ENCODE results near the gene KLK7. TPM values are rescaled to one million over a fixed set of nuclear protein-coding genes. Genes with fewer than 3 reads are reported as not detected.

Gene KLK7
- not detected in 2 replicates for total RNA-seq (2012; rRNA removed)

GRCh38 chr19:50983625-50984292, at the start of gene KLK7:
Gene KLK7, minus strand, starts transcription at chr19:50983917. Its CDS starts 1,518 bp downstream, at chr19:50982399.
- no peak within 1 kb of the TSS for H3K9ac ChIP-seq (ENCODE audit: low read depth, low read length)
- H3K4me3 ChIP-seq (ENCODE audit: low read length) = no peak within 1 kb of the TSS

GRCh38 chr19:51031880-51032225, 48.1 kb upstream of the KLK7 start:
- no peaks in the 10 kb centered on the region for H3K36me3 ChIP-seq (ENCODE audit: insufficient read depth, low read length)
- no peaks in the 10 kb centered on the region for H3K4me1 ChIP-seq (ENCODE audit: control insufficient read depth, insufficient read depth, low read length)
- no peak overlapping the region for H3K9ac ChIP-seq (ENCODE audit: low read depth, low read length)
- no peak overlapping the region for H3K4me3 ChIP-seq (ENCODE audit: low read length)
- no peak overlapping the region for H3K4me2 ChIP-seq (ENCODE audit: low read length)
- H3K9me3 ChIP-seq (replicated peaks; ENCODE audit: low read length) = no peaks in the 10 kb centered on the region
- H3K27me3 ChIP-seq (ENCODE audit: control insufficient read depth, insufficient read depth, low read length) = no peaks in the 10 kb centered on the region

More at GRCh38 chr19:50983625-50984292, at the start of gene KLK7:
- Histone ChIP-seq H3K36me3 (ENCODE audit: insufficient read depth, low read length) (no peaks in the 10 kb centered on the region), H3K4me1 (ENCODE audit: control insufficient read depth, insufficient read depth, low read length) (no peaks in the 10 kb centered on the region), H3K4me2 (ENCODE audit: low read length) (no peak within 1 kb of the TSS), H3K27me3 (ENCODE audit: control insufficient read depth, insufficient read depth, low read length) (no peaks in the 10 kb centered on the region), H3K9me3 (replicated peaks; ENCODE audit: low read length) (no peaks in the 10 kb centered on the region)

- Histone ChIP-seq H3K9me3 (replicated peaks; ENCODE audit: low read length) (no peaks in the 10 kb centered on the region), H3K4me2 (ENCODE audit: low read length) (no peak overlapping the region), H3K4me3 (ENCODE audit: low read length) (no peak overlapping the region), H3K4me1 (ENCODE audit: control insufficient read depth, insufficient read depth, low read length) (no peaks in the 10 kb centered on the region), H3K27me3 (ENCODE audit: control insufficient read depth, insufficient read depth, low read length) (no peaks in the 10 kb centered on the region), H3K9ac (ENCODE audit: low read depth, low read length) (no peak overlapping the region), H3K36me3 (ENCODE audit: insufficient read depth, low read length) (no peaks in the 10 kb centered on the region)
These were observed 47.6 kb upstream of the KLK7 start for GRCh38 chr19:51031220-51031879.

GRCh38 chr19:51030631-51031030, 46.9 kb upstream of the KLK7 start:
- H3K4me3 ChIP-seq (ENCODE audit: low read length) = no peak overlapping the region
- H3K36me3 ChIP-seq (ENCODE audit: insufficient read depth, low read length) = no peaks in the 10 kb centered on the region
- no peaks in the 10 kb centered on the region for H3K27me3 ChIP-seq (ENCODE audit: control insufficient read depth, insufficient read depth, low read length)
- no peak overlapping the region for H3K4me2 ChIP-seq (ENCODE audit: low read length)
- H3K9me3 ChIP-seq (replicated peaks; ENCODE audit: low read length) = no peaks in the 10 kb centered on the region
- no peak overlapping the region for H3K9ac ChIP-seq (ENCODE audit: low read depth, low read length)
- H3K4me1 ChIP-seq (ENCODE audit: control insufficient read depth, insufficient read depth, low read length) = no peaks in the 10 kb centered on the region

- no peak overlapping the region for H3K9ac ChIP-seq (ENCODE audit: low read depth, low read length)
- no peaks in the 10 kb centered on the region for H3K9me3 ChIP-seq (replicated peaks; ENCODE audit: low read length)
- H3K36me3 ChIP-seq (ENCODE audit: insufficient read depth, low read length) = no peaks in the 10 kb centered on the region
- no peak overlapping the region for H3K4me3 ChIP-seq (ENCODE audit: low read length)
- no peaks in the 10 kb centered on the region for H3K4me1 ChIP-seq (ENCODE audit: control insufficient read depth, insufficient read depth, low read length)
- no peak overlapping the region for H3K4me2 ChIP-seq (ENCODE audit: low read length)
- H3K27me3 ChIP-seq (ENCODE audit: control insufficient read depth, insufficient read depth, low read length) = no peaks in the 10 kb centered on the region
These were observed 46.0 kb upstream of the KLK7 start for GRCh38 chr19:51029718-51030117.

GRCh38 chr19:51027873-51028272, 44.2 kb upstream of the KLK7 start:
- Histone ChIP-seq H3K27me3 (ENCODE audit: control insufficient read depth, insufficient read depth, low read length) (no peaks in the 10 kb centered on the region), H3K4me3 (ENCODE audit: low read length) (no peak overlapping the region), H3K9me3 (replicated peaks; ENCODE audit: low read length) (no peaks in the 10 kb centered on the region), H3K4me1 (ENCODE audit: control insufficient read depth, insufficient read depth, low read length) (no peaks in the 10 kb centered on the region), H3K4me2 (ENCODE audit: low read length) (no peak overlapping the region), H3K36me3 (ENCODE audit: insufficient read depth, low read length) (no peaks in the 10 kb centered on the region), H3K9ac (ENCODE audit: low read depth, low read length) (no peak overlapping the region)

- Histone ChIP-seq H3K4me2 (ENCODE audit: low read length) (no peak overlapping the region), H3K9me3 (replicated peaks; ENCODE audit: low read length) (no peaks in the 10 kb centered on the region), H3K27me3 (ENCODE audit: control insufficient read depth, insufficient read depth, low read length) (no peaks in the 10 kb centered on the region), H3K4me3 (ENCODE audit: low read length) (no peak overlapping the region), H3K4me1 (ENCODE audit: control insufficient read depth, insufficient read depth, low read length) (no peaks in the 10 kb centered on the region), H3K9ac (ENCODE audit: low read depth, low read length) (no peak overlapping the region), H3K36me3 (ENCODE audit: insufficient read depth, low read length) (no peaks in the 10 kb centered on the region)
These were observed 43.5 kb upstream of the KLK7 start for GRCh38 chr19:51027126-51027806.

GRCh38 chr19:51026554-51026831, 42.8 kb upstream of the KLK7 start, which contains the start of gene KLK11:
Gene KLK11, minus strand, starts transcription at chr19:51026616. Its CDS starts 985 bp downstream, at chr19:51025631.
- Histone ChIP-seq H3K9ac (ENCODE audit: low read depth, low read length) (no peak within 1 kb of the TSS), H3K4me2 (ENCODE audit: low read length) (no peak within 1 kb of the TSS), H3K9me3 (replicated peaks; ENCODE audit: low read length) (no peaks in the 10 kb centered on the region), H3K4me3 (ENCODE audit: low read length) (no peak within 1 kb of the TSS), H3K4me1 (ENCODE audit: control insufficient read depth, insufficient read depth, low read length) (no peaks in the 10 kb centered on the region), H3K27me3 (ENCODE audit: control insufficient read depth, insufficient read depth, low read length) (no peaks in the 10 kb centered on the region), H3K36me3 (ENCODE audit: insufficient read depth, low read length) (no peaks in the 10 kb centered on the region)

- H3K36me3 ChIP-seq (ENCODE audit: insufficient read depth, low read length) = no peaks in the 10 kb centered on the region
- H3K4me2 ChIP-seq (ENCODE audit: low read length) = no peak overlapping the region
- no peak overlapping the region for H3K9ac ChIP-seq (ENCODE audit: low read depth, low read length)
- H3K4me1 ChIP-seq (ENCODE audit: control insufficient read depth, insufficient read depth, low read length) = no peaks in the 10 kb centered on the region
- no peak overlapping the region for H3K4me3 ChIP-seq (ENCODE audit: low read length)
- no peaks in the 10 kb centered on the region for H3K9me3 ChIP-seq (replicated peaks; ENCODE audit: low read length)
- H3K27me3 ChIP-seq (ENCODE audit: control insufficient read depth, insufficient read depth, low read length) = no peaks in the 10 kb centered on the region
These were observed 42.3 kb upstream of the KLK7 start for GRCh38 chr19:51025809-51026553.

- H3K36me3 ChIP-seq (ENCODE audit: insufficient read depth, low read length) = no peaks in the 10 kb centered on the region
- no peaks in the 10 kb centered on the region for H3K9me3 ChIP-seq (replicated peaks; ENCODE audit: low read length)
- H3K4me3 ChIP-seq (ENCODE audit: low read length) = no peak overlapping the region
These were observed 41.7 kb upstream of the KLK7 start for GRCh38 chr19:51025401-51025800.

GRCh38 chr19:51024924-51025323, 41.2 kb upstream of the KLK7 start:
- H3K27me3 ChIP-seq (ENCODE audit: control insufficient read depth, insufficient read depth, low read length) = peaks cover 5% of the 10 kb centered on the region
- no peaks in the 10 kb centered on the region for H3K9me3 ChIP-seq (replicated peaks; ENCODE audit: low read length)
- no peaks in the 10 kb centered on the region for H3K36me3 ChIP-seq (ENCODE audit: insufficient read depth, low read length)
- H3K4me2 ChIP-seq (ENCODE audit: low read length) = no peak overlapping the region
- no peak overlapping the region for H3K4me3 ChIP-seq (ENCODE audit: low read length)
- no peaks in the 10 kb centered on the region for H3K4me1 ChIP-seq (ENCODE audit: control insufficient read depth, insufficient read depth, low read length)
- no peak overlapping the region for H3K9ac ChIP-seq (ENCODE audit: low read depth, low read length)

More at GRCh38 chr19:51025401-51025800, 41.7 kb upstream of the KLK7 start:
- no peak overlapping the region for H3K4me2 ChIP-seq (ENCODE audit: low read length)
- no peak overlapping the region for H3K9ac ChIP-seq (ENCODE audit: low read depth, low read length)
- no peaks in the 10 kb centered on the region for H3K4me1 ChIP-seq (ENCODE audit: control insufficient read depth, insufficient read depth, low read length)
- no peaks in the 10 kb centered on the region for H3K27me3 ChIP-seq (ENCODE audit: control insufficient read depth, insufficient read depth, low read length)
